GM21825 (cell line): ENCODE results near the gene SERPINH1.
"Not testable (repeated sequence)": the region's sequence is repeated elsewhere in the genome, so short reads cannot be mapped to it uniquely, and the experiment has no call there.

Experiments
- ATAC-seq: cut with Tn5 transposase; IDR thresholded peaks from one replicate; pipeline ENCODE4 v1.9.1; 2021; ENCODE audit warnings: mild to moderate bottlenecking, moderate library complexity; ENCODE audit not compliant: unreplicated experiment

The SERPINH1 gene

DNA sequence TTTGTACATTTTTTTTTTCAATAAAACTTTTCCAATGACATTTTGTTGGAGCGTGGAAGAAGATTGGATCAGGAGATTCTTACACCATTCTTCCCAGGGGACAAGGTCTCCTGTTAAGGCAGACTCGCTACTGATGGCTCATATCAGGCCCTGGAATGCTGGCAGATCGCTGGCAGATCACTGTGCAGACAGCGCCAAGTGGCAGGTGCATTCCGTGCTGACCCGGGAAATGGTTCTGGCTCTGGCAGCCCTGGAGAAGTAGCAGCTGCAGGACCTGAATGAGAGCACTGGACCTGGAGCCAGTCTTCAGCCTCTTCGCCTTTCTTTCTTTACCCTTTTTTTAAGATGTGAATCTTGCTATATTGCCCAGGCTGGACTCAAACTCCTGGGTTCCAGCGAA is 10.7 kb downstream of the SERPINH1 start:
- ATAC-seq = no peak

- no peak for ATAC-seq
Observed at GRCh38 chr11:75574698-75575602, 12.9 kb downstream of the SERPINH1 start.

- ATAC-seq = no peak
Observed at GRCh38 chr11:75576017-75576416, 14.0 kb downstream of the SERPINH1 start.

DNA sequence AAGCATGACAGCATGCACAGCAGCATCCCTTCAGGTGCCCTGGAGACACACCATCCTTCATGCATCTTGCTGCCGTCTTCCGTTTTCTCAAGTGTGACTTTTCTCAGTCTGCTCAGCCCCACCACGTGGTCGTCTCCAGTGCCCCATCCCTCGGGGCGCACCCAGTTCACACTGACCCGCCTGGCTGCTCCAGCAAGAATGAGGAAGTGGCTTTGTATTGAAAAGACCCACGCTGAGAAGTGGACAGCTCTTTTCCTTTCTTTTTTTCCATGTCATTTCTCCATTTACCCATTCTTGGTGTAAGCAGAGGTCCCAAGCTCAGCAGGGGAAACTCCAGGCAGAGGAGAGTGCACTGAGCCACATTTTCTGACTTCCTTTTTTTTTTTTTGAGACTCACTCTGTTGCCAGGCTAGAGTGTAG is 14.5 kb downstream of the SERPINH1 start:
- ATAC-seq = no peak

DNA sequence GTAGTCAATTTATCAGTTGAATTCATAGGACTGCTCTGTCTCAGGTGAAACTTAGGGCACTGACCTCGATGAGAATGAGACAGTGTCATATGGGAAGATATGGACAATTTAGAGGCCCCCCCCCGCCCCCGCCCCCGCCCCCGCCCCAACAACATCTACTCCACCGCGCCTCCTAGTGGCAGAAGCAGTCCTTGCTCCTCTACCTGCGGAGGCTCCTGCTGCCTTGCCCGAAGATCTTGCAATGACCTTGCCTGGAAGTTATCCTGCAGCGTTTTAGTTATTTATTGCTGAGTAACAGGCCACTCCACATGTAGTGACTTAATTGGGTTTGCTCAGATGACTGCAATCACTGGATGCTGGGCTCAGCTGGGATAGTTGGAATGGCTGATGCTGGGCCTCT is 15.2 kb downstream of the SERPINH1 start:
- no peak for ATAC-seq

DNA sequence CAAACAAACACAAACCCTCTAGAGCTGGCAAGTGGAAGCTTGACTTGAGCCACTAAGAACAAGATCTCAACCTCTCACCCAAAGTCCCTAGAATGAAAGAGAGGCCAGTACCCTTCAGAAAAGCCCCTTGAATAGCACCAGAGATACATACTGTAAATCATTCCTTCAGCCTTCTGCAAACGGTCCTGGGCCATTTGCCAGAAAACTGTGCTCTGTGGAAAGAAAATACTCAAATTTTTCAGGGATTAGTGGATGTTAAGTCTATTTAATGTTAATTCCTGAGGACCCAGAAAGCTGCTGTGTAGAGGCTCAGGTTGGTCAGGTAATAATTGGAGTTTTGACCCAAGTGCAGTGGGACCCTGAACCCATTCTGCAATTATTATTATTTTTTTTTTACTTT is 16.9 kb downstream of the SERPINH1 start:
- ATAC-seq = no peak

DNA sequence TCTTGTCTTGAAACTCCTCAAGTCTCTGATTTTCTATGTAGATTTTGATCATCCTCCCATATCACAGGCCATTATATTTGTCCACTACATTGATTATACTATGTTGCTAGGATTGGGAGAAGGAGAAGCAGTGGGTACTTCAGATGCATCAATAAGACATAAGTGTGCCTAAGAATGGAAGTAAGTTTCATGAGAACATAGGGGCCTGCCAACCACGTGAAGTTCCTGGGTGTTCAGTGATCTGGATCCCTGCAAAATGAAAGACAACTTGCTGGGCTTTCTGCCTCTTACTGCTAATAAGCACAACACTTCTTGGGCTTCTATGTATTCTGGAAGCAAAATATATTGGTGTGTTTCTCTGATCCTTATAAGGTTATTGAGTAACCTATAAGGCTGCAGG is 17.8 kb downstream of the SERPINH1 start:
- no peak for ATAC-seq

GRCh38 chr11:75582506-75582894 is 20.4 kb downstream of the SERPINH1 start:
- ATAC-seq = no peak

GRCh38 chr11:75582895-75583717 is 21.1 kb downstream of the SERPINH1 start:
- no peak for ATAC-seq

- ATAC-seq = no peak
Observed at GRCh38 chr11:75583718-75584658, 21.9 kb downstream of the SERPINH1 start.

- ATAC-seq = not testable (repeated sequence)
Observed at GRCh38 chr11:75584659-75585292, 22.7 kb downstream of the SERPINH1 start.

DNA sequence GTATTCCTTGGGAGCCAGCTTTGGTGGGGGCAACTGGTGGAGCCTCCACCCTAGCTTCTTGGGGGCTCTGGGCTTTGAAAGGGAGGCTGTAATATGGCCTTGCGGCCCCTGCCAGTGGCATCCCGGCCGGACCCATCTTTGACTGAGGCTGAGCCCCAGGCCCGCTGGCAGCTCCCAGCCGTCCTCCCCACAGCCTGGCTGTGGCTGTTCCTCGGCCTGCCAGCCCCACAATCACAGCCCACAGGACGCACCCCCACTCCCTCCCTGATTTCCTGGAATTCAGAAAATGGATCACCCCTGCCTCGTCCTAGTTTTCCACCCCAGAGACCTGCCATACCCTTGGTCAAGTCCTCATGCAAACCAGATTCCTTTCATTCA is 23.2 kb downstream of the SERPINH1 start:
- ATAC-seq = no peak

DNA sequence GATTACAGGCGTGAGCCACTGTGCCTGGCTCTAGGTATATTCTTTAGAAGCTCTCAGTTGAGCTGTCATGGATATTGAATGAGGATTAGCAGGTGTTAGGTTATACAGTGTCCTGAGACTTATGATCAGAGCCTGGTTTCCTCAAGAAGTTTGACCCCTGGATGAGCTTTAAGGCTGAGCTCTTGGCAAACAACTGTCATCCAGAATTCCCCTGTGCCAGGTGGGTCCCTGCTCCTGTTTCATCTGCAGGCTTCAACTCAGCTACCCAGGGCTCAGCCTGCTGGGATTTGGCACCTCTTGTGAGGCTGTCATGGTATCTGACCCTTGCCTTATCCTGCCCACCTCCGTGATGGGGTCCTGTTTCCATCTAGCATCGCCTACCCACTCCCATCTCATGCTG is 24.3 kb downstream of the SERPINH1 start:
- no peak for ATAC-seq

GRCh38 chr11:75588051-75588481 is 26.0 kb downstream of the SERPINH1 start:
- ATAC-seq = no peak

- no peak for ATAC-seq
Observed at GRCh38 chr11:75589051-75589450, 27.0 kb downstream of the SERPINH1 start.

- no peak for ATAC-seq
Observed at GRCh38 chr11:75589933-75590332, 27.9 kb downstream of the SERPINH1 start.

DNA sequence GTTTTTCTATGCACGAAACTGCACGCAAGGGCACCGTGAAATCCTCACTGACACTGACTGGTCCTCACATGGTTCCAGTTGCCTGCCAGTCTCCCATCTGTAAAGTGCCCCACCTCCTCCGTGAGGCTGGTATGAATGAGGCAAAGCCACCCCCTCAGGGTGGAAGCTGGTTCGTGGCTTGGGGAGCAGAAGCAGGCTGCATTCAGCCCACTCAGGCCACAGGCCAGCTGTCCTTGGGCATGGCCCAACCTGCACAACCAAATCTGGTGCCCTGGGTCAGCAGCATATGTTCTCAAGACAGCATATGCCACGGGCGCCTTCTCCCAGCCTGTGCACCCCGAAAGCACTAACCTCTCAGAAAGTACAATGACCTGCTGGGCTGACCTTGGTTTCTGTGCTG is 29.3 kb downstream of the SERPINH1 start:
- ATAC-seq = no peak

- no peak for ATAC-seq
Observed at GRCh38 chr11:75591966-75592365, 29.9 kb downstream of the SERPINH1 start.

GRCh38 chr11:75592715-75593114 is 30.7 kb downstream of the SERPINH1 start:
- ATAC-seq = no peak

DNA sequence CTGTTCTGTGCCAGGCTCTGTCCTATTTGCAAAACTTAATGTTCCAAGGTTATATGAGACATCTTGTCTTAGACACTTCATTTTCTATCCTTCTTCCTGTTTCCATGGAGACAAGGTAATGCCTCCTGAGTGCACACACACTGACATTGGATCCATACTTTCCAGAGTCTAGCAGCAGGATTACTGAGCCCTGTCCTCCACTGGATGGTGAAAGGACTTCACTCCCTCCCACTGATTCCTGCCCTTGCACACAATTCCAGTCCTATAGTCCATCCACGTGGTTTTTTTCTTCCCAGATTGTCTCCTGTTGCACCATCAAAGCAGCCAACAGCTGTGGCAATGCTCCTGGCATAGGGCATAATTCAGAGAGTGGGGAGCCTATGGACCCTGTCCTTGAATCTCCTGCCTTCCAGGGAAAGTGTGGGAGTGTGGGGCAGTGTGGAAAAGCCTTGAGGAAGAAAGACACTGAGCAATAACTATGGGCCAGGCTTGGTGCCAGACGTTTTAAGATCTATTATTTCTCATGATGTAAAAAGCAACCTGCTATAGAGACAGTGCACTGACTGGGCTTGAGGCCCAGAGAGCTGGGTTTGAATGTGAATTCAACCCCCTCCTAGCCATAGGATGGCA is 31.3 kb downstream of the SERPINH1 start:
- ATAC-seq = no peak
